Fibroblast of the conjunctiva (primary cell): Measurements from ENCODE around the gene RETREG1.
A peak's percentile ranks its signal among the peaks of the same experiment; 100 is the strongest.

ENCODE experiments used
- DNase-seq: peaks from one replicate; pipeline ENCODE4 v3.0.0-alpha.2; 2010; ENCODE audit warnings: low read depth

RETREG1 gene

DNA sequence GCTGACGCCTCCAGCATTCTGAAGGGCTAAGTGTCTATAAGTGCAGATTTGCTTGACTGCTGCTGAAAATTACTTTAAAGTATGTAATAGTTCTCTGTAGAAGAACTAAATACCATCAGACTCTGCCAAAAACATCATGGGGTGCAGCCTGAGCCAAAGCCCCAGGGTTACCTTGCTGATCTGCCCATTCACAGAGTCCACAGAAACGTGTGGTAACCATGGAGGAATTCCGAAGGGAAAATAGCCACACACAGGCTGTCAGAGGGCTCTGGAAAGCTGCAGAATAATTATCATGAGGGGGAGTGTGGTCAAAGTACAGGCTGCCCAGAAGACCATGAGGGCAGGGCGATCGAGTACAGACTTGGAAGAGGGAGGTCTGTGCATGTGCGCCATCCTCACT is 36.4 kb downstream of the RETREG1 start:
- no peak for DNase-seq

GRCh38 chr5:16579142-16579847 is 37.5 kb downstream of the RETREG1 start:
- no peak for DNase-seq

- no peak for DNase-seq
These were observed 38.3 kb downstream of the RETREG1 start for GRCh38 chr5:16578474-16578883.

DNA sequence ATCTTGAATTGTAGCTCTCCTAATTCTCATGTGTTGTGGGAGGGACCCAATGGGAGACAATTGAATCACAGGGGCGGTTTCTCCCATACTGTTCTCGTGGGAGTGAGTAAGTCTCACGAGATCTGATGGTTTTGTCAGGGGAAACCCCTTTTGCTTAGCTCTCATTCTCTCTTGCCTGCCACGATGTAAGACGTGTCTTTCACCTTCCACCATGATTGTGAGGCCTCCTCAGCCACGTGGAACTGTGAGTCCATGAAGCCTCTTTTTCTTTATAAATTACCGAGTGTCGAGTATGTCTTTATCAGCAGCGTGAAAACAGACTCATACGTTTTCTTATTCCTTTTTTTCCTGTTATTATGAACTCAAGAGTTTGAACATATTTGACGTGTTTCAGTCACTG is 39.1 kb downstream of the RETREG1 start:
- DNase-seq, result no peak

DNA sequence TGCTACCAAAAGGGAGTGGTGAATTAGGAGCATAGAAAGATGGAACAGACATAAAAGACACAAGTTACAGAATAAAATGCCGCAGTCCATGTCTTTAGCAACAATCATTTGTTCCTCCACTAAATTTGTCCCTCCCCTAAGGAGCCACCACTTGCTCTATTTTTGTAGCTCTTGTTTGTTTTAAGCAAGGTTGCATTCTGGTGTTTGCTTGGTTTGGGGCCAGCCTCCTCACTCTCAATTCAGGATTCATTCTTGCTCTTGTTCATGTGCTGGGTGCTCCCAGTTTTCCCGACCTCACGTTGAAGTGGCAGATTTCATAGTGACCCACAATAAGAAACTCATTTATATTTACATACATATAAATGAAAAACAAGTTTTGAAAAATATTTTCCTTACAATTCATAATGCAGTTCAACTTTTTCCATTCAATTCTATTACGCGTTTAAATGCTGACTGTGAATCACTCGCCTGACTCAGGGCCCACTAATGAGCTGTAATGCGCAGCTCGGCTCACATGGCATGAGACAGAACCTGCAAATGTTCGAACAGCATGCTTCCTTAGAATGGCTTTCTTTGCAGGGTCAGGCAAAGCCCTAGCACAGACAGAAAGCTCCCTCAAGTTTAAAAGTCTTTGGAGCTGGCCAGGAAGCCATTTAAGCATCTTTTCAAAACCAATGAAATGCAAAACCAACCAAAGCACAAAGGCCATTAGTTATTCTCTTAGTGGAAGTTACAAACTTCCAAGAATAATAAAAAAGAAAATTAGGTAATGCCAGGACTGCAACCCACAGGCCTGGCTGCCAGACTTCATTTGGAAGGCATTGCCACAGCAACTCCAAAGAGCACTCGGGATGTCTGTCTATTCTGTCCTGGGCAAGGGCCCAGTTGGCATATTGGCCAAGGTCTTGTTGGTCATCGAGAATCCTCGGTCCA is 41.7 kb downstream of the RETREG1 start:
- DNase-seq, result peak; percentile 56

DNA sequence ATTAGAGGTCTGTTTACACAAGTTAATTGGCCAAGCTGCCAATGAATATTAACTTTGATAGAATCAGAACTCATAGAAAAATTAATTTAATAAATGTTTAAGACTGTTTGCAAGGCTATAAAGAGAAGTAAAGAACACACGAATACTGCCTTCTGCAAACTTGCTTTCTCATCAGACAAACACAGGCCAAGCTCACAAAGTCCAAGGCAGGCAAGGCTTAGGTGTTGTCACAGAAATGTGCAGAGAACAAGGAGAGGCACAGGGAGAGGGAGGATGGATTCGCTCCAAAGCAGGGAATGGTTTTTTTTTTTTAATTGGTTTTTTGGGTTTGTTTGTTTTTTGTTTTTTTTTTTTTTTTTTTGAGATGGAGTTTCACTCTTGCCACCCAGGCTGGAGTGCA is 43.4 kb downstream of the RETREG1 start:
- DNase-seq, result no peak

DNA sequence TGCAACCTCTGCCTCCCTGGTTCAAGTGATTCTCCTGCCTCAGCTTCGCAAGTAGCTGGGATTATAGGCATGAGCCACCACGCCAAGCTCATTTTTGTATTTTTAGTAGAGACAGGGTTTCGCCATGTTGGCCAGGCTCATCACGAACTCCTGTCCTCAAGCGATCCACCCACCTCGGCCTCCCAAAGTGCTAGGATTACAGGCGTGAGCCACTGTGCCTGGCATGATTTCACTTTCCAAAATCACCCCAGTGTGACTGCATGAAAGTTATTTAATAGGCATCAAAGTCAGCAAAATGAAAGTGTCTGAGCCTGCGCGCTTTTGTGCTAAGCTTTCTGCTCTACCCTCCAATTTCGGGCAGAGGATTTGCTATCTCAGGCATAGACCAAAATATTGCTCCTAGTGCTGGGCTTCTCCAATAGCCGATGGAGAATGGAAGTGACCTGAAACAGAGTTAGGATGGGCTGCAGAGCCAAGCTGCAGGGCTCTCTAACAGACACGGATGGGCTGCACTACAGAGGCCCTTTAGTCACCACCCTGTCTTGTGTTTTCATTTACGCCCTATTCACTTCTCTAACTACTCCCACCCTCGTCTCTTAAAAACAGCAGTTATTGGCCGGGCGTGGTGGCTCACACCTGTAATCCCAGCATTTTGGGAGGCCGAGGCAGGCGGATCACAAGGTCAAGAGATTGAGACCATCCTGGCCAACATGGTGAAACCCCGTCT is 44.3 kb downstream of the RETREG1 start:
- DNase-seq, result no peak

- DNase-seq, result no peak
These were observed 45.8 kb downstream of the RETREG1 start for GRCh38 chr5:16571016-16571415.

GRCh38 chr5:16570121-16570815 is 46.5 kb downstream of the RETREG1 start:
- no peak for DNase-seq

GRCh38 chr5:16568875-16569580 is 47.8 kb downstream of the RETREG1 start:
- DNase-seq, result no peak

- DNase-seq, result no peak
These were observed 49.4 kb downstream of the RETREG1 start for GRCh38 chr5:16567365-16567764.

GRCh38 chr5:16565118-16565517 is 51.7 kb downstream of the RETREG1 start:
- no peak for DNase-seq

DNA sequence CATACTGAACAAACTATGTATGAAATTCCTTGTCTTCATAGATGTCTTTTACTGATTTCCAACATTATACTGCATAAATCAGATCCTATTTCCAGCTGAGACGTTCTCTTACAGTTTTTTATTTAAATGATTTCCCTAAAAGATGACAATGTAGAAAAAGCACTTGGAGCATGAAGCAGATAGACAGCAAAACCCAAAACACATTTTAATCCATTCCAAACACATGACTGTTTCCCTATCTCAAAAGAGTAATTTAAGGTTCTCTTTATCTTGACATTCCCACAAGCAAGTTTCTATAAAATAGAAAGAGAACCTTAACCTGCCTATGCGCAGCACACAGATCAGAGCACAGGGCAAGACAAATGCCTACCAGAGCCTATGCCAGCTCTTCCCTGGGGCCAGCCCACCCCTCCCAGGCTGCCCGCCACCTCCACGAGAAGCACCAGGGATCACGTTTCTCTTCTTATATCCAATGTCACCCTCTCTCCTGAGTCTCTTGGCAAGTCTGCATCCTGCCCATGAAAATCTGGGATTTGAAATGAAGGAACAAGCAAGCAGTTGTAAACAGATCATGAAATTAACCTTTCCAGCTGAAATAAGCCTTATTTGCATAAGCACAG is 52.4 kb downstream of the RETREG1 start:
- DNase-seq, result no peak

DNA sequence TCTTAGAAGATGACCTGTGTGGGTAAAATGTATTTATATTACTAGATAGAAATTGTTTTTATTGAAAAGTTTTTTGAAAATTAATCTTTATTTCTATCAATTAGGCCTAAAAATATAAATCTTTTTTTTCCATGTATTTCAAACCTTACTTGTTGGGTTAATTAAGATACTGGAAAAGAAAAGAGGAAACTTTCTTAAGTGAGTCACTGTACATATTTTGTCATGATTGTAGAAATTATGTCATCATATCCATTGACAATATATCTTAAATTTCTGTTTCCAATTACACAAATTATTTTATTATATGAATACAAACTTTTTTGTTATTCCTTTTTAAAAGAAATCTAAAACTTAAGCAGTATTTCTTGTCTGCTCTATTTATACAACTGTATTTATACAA is 53.1 kb downstream of the RETREG1 start:
- DNase-seq, result no peak

DNA sequence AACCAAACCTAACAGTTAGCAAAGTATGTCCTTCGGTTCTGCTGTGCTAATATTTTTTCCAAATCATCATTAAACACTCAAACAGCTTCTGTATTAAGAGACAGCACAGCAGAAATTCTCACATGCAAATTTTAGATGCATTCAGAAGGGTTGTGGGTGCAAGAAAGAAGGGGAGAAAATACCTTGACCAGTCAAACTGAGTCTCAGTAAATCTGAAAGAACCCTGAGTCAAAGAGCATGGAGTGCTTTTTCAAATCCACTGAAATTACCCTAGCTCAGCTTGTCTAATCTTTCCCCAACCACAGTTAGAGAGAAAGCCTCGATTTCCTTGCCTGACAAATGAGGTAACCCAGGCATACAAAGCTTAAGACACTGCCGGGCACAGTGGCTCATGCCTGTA is 55.1 kb downstream of the RETREG1 start:
- no peak for DNase-seq

GRCh38 chr5:16559702-16560101 is 57.1 kb downstream of the RETREG1 start:
- no peak for DNase-seq

- no peak for DNase-seq
These were observed 57.7 kb downstream of the RETREG1 start for GRCh38 chr5:16558984-16559629.

DNA sequence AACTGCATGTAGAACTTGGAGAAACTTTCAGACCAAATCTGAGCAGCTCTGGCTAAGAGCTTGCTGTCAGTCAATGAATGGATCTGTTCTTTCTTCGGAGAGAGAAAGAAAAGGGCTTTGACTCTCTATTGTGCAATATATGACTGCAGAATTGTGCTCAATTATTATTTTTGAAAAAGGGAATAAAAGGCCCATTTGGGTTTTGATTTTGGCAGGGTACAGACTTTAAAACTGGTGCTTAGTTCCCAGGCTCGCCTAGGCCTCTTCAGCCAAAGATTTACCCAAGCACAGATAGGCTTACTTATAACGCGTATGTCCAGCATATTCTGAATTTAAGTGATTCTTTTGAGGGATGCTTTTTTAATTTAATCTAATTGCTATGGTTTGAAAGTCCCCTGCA is 59.3 kb downstream of the RETREG1 start:
- DNase-seq, result no peak

DNA sequence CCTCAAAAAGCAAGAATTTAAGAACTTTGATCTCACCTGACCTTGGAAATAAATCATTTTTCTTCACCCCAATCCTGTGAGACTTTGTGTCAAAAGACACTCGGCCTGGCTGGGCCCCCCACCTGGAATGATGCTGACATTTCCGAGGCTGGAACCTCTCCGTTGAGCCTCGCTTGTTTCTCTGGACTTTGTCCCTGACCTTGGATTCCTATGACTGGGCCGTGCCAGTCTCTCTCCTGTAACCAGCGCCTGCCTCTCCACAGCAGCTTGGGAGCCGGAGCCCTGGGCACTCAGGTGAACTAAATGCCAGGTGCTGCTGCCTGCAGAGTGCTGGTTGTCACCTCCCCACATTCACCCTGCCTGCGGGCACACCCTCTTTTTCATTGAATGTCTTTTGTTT is 62.7 kb downstream of the RETREG1 start:
- no peak for DNase-seq

- no peak for DNase-seq
These were observed 64.0 kb downstream of the RETREG1 start for GRCh38 chr5:16552666-16553343.
